Measurements from ENCODE around the gene PIGBOS1.
A peak's percentile ranks its signal among the peaks of the same experiment; 100 is the strongest.
"Not testable (repeated sequence)": the region's sequence is repeated elsewhere in the genome, so short reads cannot be mapped to it uniquely, and the experiment has no call there.

PIGBOS1 gene, protein sequence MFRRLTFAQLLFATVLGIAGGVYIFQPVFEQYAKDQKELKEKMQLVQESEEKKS

DNA sequence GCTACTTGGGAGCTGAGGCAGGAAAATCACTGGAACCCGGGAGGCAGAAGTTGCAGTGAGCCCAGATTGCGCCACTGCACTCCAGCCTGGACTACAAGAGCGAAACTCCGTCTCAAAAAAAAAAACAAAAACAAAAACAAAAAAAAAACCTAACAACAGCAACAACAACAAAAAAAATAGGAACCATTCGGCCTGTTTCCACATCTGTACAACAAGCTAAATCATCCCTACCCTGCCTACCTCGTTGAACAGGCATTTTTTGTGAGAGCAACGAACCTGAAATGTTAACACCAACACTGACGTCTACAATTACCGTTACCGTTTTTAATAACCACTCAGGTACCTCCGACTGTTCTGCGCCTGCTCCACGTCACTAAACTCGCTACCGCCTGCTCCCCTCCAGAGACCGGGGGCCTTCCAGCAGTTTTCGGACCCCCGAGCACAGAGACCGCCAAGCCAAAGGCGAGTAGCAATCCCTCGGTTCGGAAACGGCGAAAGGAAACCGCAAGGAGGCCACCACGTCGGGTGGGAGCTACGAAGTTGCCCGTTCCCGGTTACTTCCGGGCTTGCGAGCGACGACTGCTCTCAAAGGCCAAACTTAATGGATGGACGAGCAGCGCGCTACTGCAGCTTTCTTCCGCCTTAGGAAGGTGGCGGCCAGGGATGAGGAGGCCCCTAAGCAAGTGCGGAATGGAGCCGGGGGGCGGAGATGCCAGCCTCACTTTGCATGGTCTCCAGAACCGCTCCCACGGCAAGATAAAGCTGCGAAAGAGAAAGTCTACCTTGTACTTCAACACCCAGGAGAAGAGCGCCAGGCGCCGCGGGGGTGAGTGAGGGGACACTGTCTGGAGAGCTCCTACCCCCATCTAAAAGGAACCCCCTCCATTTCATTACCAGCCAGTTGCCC, at the start of gene PIGBOS1, which contains the start of gene PIGB:
PIGBOS1 (minus strand) TSS at position 536 of the 907 bp plus-strand sequence. CDS start 1,331 bp downstream, outside the sequence.
PIGB (plus strand) TSS at position 635 of the 907 bp plus-strand sequence; CDS start at position 664, 29 bp downstream.
- peak; percentile 40 for DNase-seq

DNA sequence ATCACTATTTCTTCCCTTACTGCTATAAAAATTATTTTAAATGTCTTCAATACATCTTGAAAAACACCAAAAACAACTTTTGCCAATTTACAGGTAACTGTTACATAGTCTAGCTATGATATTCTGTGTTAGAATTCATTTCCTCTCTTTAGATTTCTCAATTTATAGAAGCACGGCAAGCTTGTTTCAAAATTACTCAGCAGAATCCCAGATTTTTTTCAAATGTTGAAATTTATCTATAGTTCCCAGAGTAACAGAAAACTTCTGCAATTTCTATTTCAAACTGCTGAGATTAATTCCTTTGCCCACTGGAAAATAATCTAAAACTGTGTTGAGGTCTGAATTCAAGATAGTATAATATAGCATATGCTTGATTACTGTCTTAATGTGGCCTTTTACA, 48.1 kb upstream of the PIGBOS1 start:
- DNase-seq = no peak

DNA sequence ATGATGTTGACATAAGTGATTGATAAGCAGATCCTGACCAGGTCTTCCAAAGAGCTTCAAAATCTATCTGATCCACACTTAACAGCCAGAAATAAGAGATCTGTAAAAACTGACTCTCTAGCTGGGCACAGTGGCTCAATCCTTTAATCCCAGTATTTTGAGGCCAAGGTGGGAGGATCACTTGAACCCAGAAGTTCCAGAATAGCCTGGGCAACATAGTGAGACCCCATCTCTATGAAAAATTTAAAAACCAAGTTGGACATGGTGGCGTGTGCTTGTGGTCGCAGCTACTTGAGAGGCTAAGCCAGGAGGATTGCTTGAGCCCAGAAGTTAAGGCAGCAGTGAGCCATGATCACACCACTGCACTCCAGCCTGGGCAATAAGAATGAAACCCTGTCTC, 43.7 kb upstream of the PIGBOS1 start:
- DNase-seq = no peak

DNA sequence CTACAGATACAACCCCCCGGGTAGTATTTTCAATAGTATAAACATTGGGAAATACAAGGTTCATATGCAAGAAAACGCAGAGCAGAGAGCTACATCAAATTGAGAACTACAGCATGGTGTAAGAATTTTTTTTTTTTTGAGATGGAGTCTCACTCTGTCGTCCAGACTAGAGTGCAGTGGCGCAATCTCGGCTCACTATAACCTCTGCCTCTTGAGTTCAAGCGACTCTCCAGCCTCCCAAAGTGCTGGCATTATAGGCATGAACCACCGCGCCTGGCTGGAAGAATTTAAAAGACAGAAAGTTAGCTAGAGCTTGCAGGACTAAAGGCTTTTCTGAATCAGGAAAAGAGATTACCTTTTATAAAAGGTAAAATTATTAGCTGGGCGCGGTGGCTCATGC, 42.1 kb upstream of the PIGBOS1 start:
- DNase-seq = no peak

DNA sequence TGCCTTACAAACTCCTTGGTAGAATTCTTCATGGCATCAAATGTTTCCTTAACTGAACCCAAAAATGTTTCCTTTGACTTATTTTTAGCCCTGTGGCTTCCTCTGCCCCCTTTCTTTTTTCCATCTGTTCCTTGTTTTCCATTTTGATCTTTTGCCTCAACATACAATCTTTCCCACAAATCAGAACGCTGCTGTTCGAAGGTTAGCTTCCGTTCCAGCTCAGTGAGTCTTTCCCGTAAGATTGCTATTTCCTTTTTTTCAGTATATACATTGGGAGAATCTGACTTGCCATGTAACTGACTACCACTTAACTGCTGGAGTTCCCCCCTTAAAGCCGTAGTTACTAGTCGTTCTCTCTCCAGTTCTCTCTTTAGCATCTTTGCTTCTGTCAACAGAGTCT, 41.3 kb upstream of the PIGBOS1 start:
- no peak for DNase-seq

DNA sequence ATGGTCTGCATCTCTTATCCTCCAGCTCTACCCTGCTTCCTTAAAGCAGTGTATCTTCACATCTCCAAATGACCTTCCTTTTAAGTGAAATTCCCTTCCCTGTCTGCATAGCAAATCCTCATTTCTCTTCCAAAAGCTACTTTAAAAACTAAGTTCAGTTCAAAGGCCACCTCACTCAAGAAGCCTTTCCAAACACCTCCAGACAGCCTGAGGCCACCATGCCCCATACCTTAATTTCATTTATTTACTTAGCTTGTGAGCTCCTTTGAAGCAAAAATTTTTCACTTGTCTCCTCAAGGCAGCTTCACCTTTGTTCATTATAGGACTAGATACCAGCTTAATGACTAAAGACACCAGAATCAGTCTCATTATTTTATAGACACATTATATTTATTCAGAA, 39.5 kb upstream of the PIGBOS1 start:
- DNase-seq = no peak

DNA sequence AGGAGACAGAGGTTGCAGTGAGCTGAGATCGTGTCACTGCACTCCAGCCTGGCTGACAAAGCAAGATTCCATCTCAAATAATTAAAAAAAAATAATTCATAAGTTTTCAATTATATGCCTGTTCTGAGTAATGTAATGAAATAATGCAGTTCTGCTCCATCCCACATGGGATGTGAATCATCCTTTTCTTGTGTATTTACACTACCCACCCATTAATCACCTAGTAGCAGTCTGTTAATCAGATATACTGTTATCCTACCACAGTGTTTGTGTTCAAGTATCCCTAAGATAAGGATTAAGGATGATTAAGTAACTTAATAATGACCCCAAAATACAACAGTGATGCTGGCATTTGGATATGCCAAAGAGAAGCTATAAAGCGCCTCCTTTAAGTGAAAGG, 38.9 kb upstream of the PIGBOS1 start:
- no peak for DNase-seq

DNA sequence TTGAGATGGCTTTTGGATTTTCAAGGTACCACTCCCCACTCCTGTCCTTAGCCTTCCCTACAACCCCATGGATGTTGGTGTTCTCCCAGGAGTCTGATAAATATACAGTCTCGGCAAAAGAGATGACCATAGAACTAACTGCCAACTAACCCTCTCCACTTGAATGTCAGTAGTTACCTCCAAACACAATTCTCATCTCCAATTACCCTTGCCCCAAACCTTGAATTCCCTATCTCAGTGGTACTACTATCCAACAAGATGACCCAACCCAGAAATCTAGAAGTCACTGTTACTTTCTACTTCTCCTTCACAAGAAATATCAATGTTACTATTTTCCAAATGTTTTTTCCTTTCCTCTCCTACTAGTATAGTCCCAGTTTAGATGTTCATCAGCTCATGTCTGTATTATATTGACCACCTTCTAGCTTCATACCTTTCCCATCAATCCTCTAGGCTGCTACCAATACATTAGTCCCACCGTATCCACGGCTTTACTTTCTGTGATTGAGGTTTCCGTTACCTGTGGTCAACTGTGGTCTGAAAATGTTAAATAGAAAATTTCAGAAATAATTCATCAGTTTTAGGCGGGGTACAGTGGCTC, 38.2 kb upstream of the PIGBOS1 start:
- no peak for DNase-seq

DNA sequence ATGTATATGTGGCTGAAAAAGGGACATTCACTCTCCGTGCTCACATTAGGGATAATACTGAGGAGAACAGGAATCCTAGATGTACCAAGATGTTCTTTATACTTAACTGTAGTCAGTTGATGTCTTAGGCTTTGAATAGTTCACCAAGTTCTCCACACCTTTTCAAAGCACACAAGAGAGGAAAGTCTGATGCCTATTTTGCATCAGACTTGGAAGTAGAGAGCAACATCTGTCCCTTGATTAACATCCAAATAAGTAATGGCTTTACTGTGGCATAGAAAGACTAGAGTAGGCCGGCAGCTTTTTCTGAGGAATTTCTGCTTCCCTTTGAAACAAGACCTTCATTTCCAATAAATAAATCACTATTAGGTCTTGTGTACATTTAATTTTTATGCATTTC, 34.1 kb upstream of the PIGBOS1 start:
- DNase-seq = no peak

DNA sequence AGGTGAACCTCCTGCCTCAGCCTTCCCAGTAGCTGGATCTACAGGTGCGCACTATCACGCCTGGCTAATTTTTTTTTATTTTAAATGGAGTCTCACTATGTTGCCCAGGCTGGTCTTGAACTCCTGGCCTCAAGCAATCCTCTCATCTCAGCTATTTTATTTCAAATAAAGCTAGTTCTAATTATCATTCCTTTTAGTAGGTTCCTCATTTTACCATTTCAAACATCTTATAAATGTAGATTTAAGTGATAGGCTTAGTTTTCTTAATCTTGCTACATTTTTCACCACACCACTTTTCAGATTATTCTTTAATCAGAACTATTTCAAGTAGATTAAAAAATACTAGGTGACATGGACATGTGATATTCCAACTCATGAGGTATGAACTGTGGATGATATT, 30.4 kb upstream of the PIGBOS1 start:
- no peak for DNase-seq

DNA sequence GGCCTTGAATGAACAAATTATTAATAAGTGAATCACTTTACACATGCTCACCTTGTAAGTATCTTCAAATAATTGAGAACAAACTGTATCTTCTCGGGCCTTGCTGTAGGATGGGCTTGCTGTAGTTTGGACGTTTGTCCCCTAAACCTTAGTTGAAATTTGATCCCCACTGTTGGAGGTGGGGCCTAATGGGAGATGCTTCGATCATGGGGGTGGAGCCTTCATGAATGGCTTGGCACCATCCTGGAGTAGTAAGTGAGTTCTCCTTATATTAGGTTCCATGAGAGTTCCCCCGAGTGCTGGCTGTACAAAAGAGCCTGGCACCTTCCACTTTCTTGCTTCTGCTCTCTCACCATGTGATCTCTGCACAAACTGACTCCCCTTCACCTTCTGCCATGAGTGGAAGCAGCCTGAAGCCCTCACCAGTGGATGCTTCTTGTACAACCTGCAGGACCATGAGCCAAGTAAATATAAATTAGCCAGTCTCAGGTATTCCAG, 29.4 kb upstream of the PIGBOS1 start:
- no peak for DNase-seq

DNA sequence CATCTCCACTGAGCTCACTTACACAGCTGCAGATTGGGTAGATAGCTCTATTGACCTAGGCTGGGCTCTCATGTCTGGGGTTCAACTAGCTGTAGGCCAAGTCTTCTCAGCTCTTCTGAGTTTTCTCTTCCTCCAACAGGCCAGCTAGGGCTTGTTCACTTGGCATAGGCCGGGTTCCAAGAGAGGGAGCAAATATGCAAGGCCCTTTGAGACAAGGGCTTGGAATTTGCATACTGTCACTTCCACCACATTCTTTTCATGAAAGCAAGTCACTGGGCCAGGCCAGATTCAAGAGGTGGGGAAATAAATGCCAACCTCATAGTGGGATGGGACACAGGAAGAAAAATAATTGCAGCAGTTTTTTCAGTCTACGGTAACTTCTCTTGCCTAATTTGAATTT, 25.3 kb upstream of the PIGBOS1 start:
- no peak for DNase-seq

DNA sequence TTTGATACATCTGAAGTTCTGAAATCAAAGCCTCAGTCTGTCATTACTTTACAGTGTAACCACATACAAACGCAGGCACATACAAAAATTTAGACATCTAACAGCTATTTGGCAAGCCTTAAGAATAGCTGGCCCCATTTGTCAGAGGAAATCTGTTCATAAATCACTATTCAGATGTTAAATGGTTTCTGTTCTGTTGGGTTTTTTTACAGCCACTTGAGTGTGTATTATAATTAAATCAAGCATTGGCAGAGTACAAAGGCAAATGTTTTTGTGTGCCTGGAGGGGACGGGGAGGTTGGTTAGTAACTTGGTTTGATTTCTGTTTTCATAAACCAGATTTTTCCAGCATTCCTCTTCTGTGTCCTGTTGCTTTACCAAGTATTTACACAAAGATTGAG, 24.2 kb upstream of the PIGBOS1 start:
- DNase-seq = no peak

DNA sequence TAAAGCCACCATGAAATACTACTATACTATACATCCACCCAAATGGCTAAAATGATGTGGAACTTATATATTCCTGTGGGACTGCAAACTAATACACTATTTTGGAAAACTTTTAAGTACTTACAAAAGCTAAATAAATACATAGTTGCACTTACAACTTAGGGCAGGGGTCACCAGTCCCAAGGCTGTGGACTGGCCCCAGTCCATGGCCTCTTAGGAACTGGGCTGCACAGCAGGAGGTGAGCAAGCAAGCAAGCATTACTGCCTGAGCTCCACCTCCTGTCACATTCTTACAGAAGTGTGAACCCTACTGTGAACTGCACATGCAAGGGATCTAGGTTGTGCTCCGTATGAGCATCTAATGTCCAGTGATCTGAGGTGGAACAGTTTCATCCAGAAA, 18.2 kb upstream of the PIGBOS1 start:
- DNase-seq = no peak

DNA sequence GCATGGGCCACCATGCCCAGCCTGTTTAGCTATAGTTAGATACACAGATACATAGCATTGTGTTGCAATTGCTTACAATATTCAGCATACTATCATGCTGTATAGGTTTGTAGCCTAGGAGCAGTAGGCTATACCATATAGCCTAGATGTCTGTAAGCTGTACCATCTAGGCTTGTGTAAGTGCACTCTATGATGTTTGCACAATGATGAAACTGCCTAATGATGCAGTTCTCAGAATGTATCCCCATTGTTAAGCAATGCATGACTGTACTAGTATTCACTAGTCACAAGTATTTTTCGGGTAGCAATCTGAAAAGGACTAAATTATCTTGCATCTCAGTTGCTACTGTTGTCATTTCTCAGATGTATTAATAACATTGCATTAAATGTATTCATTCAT, 16.1 kb upstream of the PIGBOS1 start:
- no peak for DNase-seq

DNA sequence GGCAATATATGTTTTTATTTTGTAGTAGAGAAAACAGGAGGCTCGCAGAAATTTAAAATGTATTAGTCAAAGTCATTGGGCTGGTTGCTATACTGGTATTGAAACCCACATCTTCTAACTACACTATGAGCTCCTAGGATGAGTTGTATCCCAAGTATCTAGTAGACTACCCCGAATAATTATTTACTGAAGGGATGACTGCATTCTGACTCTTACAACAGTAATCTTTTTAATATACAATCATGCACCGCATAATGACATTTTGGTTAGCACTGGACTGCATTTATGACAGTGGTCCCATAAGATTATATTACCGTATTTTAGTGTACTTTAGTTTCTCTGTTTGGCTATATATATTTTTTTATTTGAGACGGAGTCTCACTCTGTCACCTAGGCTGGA, 15.4 kb upstream of the PIGBOS1 start:
- DNase-seq = no peak

DNA sequence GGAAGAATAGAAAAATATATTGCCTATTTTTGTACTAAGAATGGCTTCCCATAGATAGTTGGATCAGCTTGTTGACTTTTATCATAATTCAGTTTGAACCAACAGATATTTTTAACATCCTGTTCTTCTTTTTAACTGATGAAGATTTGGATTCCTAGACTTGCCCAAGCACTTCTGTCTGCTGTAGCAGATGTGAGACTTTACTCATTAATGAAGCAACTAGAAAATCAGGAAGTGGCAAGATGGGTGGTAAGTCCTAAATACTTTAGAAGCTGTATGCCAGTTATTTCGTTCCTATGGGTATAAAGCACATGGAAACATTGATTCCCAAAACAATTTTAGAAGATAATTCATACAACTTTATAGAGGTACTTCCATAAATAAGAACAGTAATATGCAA, 8.5 kb upstream of the PIGBOS1 start:
- no peak for DNase-seq

DNA sequence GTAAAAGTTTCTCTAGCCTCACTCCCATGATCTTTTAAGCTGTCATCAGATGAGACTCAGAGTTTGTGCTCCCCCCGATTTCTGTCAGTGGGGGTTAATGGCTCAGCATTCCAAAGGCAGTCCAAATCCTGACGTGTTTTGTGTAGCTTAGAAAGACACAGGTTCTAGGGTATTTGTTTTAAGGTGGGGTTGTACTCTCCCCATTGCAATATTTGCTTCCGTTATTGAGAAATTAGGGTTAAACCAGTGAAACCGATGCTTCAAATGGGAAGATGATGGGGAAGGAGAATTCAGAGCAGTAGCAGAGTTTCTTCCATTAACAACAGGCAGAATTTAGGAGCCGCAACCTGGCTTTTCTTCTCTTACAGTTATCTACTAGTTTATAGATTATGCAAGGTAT, 3.5 kb upstream of the PIGBOS1 start:
- DNase-seq = no peak

DNA sequence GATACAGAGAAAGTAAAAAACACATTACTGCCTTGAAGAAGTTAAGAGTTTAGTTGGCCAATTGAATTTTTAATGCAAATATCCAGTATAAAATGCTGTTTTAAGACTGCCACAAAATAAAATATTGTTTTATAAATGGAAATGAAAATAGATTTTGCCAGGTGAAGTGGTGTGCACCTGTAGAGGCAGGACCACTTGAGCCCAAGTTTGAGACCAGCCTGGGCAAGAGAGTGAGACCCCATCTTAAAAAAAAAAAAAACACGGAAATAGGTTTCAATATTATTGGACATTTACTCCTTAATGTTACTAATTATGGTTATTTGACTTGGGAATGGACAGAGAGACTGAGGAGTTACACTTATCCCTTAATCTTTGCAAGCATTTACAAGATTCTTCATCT, 2.0 kb upstream of the PIGBOS1 start:
- no peak for DNase-seq

DNA sequence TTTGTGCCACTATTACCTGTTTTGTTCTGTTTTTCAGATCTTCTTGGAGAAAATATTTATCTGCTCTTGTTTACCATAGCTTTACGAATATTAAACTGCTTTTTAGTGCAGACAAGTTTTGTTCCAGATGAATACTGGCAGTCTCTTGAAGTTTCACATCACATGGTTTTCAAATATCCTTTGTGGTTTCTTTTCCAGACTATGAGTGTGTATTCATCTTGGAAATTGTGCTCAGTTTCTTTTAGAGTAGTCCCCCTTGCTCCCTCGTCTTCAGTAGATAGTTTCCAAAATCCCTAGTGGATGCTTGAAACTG, 1.3 kb upstream of the PIGBOS1 start:
- no peak for DNase-seq

DNA sequence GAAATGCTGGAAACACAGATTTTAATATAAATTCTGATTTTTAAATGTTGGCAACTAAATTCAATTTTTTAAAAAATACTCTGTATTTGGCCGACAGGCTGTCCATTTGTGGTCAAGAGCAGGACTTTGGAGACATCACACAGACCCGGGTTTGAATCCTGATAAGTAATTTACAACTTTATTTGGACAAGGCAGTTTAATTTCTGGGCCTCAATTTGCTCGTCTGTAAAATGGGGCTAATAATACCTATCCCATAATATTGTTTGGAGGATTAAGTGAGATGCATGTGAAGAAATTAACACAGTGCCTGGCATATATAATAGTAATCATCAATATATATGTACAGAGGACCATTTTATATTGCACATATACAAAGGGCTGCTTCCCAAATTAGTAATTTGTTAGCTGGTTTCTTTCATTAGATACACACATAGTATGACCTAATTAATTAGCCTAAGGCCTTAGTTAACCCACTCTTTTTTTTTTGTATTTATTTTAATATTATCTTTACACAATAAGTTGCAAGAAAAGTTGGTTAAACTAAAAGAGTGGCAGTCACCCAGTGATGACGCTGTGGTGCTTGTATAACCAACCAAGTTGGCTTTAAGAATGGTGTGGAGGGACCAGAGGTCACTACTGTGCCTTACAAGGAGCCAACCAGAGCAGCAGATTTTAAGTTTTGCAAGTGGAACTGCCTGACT, 764 bp upstream of the PIGBOS1 start:
- no peak for DNase-seq

DNA sequence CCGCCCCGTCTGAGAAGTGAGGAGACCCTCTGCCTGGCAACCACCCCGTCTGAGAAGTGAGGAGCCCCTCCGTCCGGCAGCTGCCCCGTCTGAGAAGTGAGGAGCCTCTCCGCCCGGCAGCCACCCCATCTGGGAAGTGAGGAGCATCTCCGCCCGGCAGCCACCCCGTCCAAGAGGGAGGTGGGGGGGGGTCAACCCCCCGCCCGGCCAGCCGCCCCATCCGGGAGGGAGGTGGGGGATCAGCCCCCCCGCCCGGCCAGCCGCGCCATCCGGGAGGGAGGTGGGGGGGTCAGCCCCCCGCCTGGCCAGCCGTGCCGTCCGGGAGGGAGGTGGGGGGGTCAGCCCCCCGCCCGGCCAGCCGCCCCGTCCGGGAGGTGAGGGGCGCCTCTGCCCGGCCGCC, 16.1 kb downstream of the PIGBOS1 start:
- DNase-seq = not testable (repeated sequence)

DNA sequence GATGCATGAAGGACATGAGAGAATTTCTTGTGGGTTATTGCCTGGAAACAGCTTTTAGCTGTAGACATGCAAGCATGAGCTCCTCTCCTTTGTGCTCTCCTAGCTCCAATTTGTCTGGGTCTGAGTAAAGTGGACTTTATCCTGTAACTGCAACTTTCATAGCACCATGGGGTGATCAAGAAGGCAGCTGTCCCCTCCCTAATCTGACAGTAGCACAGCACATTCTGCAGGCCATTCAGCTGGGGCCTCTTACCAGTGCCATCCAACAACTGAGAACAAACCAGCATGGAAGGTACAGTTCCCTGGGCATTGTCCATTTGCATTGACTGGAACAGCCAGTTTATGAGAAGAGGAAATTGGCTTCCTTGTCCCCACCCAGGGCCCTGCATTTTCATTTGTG, 21.6 kb downstream of the PIGBOS1 start:
- DNase-seq = no peak
